GM12892 (cell line): ENCODE results near the gene SEMA3A.

Experiments used
- POLR2A ChIP-seq: IDR thresholded peaks from 2 replicates; pipeline ENCODE4 v1.6.1; 2011; ENCODE audit warnings: low read depth, low read length, control low read depth
- POLR2AphosphoS5 ChIP-seq: IDR thresholded peaks from 2 replicates; pipeline ENCODE4 v1.6.1; 2011; ENCODE audit warnings: low read depth, low read length, control low read depth
- TAF1 ChIP-seq: IDR thresholded peaks from 2 replicates; pipeline ENCODE4 v1.6.1; 2011; ENCODE audit warnings: low read depth, mild to moderate bottlenecking, control low read depth, low read length, borderline replicate concordance

DNA sequence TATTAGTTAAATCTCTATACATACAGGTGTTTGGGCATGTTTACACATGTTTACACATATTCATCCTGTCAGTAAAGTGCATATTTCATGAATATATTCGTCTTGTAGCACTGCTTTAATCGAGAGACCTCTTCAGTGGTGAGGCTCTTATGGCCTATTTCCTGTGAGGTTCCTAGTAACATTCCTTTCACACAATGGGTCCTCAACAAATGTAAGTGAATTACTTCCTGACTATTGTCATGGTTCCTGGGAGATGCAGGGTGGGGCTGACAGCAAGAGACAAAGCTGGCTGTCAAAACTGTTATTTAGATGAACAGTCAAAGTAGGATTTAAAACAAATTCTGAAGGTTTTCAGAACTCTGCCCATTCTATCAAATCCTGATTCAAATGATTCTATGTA is 12.4 kb upstream of the SEMA3A start:
- TF ChIP-seq POLR2AphosphoS5 (no peak), TAF1 (no peak), POLR2A (no peak)
